OCI-LY1 (cell line): ENCODE data around the gene MPST.

Experiments
- H2AFZ ChIP-seq: fragments of 200-600 bp; sonication (generic), shearing (Covaris generic); 2 replicates; pipeline ENCODE4 v1.6.0; 2014; ENCODE audit warnings: antibody characterized with exemption, mild to moderate bottlenecking, low read length
- H3F3A ChIP-seq: fragments of 200-600 bp; sonication (generic), shearing (Covaris generic); 2 replicates; pipeline ENCODE4 v1.6.0; 2014; ENCODE audit warnings: mild to moderate bottlenecking, antibody characterized with exemption, low read length, moderate library complexity; ENCODE audit not compliant: insufficient read depth
- H3K27ac ChIP-seq: fragments of 200-600 bp; sonication (generic); 2 replicates; pipeline ENCODE4 v1.5.1; 2014; ENCODE audit warnings: low read length, mixed run types, mild to moderate bottlenecking, low read depth; ENCODE audit not compliant: poor library complexity, severe bottlenecking
- H3K27me3 ChIP-seq: fragments of 200-600 bp; sonication (generic); 2 replicates; pipeline ENCODE4 v1.6.0; 2014; ENCODE audit warnings: antibody characterized with exemption, mild to moderate bottlenecking, low read length, moderate library complexity; ENCODE audit not compliant: insufficient read depth
- H3K36me3 ChIP-seq: fragments of 200-600 bp; sonication (generic); 2 replicates; pipeline ENCODE4 v1.6.1; 2014; ENCODE audit warnings: mild to moderate bottlenecking, antibody characterized with exemption, low read length, moderate library complexity, mixed read lengths; ENCODE audit not compliant: insufficient read depth
- H3K4me1 ChIP-seq: fragments of 200-600 bp; sonication (generic); 2 replicates; pipeline ENCODE4 v1.5.1; 2014; ENCODE audit warnings: mild to moderate bottlenecking, low read length, moderate library complexity; ENCODE audit not compliant: insufficient read depth, severe bottlenecking
- H3K4me2 ChIP-seq: fragments of 200-600 bp; sonication (generic), shearing (Covaris generic); 2 replicates; pipeline ENCODE4 v1.6.1; 2014; ENCODE audit warnings: low read length
- H3K4me3 ChIP-seq: fragments of 200-600 bp; sonication (generic); 2 replicates; pipeline ENCODE4 v1.5.1; 2014; ENCODE audit warnings: low read length, low read depth, mild to moderate bottlenecking, mixed read lengths; ENCODE audit not compliant: poor library complexity, severe bottlenecking
- H3K79me2 ChIP-seq: fragments of 200-600 bp; shearing (Covaris generic); 2 replicates; pipeline ENCODE4 v1.6.1; 2016; ENCODE audit warnings: mixed run types, low read length, mixed read lengths; ENCODE audit not compliant: insufficient read depth
- H3K9ac ChIP-seq: fragments of 200-600 bp; sonication (generic), shearing (Covaris generic); 2 replicates; pipeline ENCODE4 v1.6.1; 2014; ENCODE audit warnings: mild to moderate bottlenecking, low read length, mixed read lengths
- H3K9me2 ChIP-seq: fragments of 200-600 bp; sonication (generic), shearing (Covaris generic); 2 replicates; pipeline ENCODE4 v1.6.1; 2014; ENCODE audit warnings: low read depth, mild to moderate bottlenecking, low read length, mixed read lengths
- H3K9me3 ChIP-seq: fragments of 200-600 bp; shearing (Covaris generic); 2 replicates; pipeline ENCODE4 v1.6.1; 2014; ENCODE audit warnings: low read length, mixed read lengths
- H4K20me1 ChIP-seq: fragments of 200-600 bp; sonication (generic), shearing (Covaris generic); 2 replicates; pipeline ENCODE4 v1.6.0; 2016; ENCODE audit warnings: mild to moderate bottlenecking, low read length; ENCODE audit not compliant: insufficient read depth
- CTCF ChIP-seq: fragments of 200-600 bp; sonication (generic), shearing (Covaris generic); IDR thresholded peaks from 2 replicates; pipeline ENCODE4 v1.5.1; 2017; ENCODE audit warnings: mild to moderate bottlenecking, antibody characterized with exemption, low read length, moderate library complexity, mixed read lengths
- EZH2 ChIP-seq: fragments of 200-600 bp; sonication (generic), shearing (Covaris generic); IDR thresholded peaks from 2 replicates; pipeline ENCODE4 v1.8.0; 2017; ENCODE audit warnings: borderline replicate concordance, mixed run types, mild to moderate bottlenecking, antibody characterized with exemption, low read length, moderate library complexity, mixed read lengths

The MPST gene

GRCh38 chr22:37067428-37067827 lies 47.9 kb downstream of the MPST start:
- 0 out of 2 replicates have a peak, but pooled peaks cover 5% of the 10 kb centered on the region for H3K27me3 ChIP-seq
- no peaks in the 10 kb centered on the region for H3F3A ChIP-seq
- H3K79me2 ChIP-seq, result no peaks in the 10 kb centered on the region
- TF ChIP-seq CTCF (no peak), EZH2 (no peak)
- H3K36me3 ChIP-seq, result no peaks in the 10 kb centered on the region
- H3K9me3 ChIP-seq, result no peaks in the 10 kb centered on the region
- no peak overlapping the region for H3K9ac ChIP-seq
- H2AFZ ChIP-seq, result no peak overlapping the region
- H3K9me2 ChIP-seq, result no peaks in the 10 kb centered on the region
- H3K4me1 ChIP-seq, result no peaks in the 10 kb centered on the region
- H4K20me1 ChIP-seq, result no peaks in the 10 kb centered on the region
- no peak overlapping the region for H3K4me2 ChIP-seq
- H3K27ac ChIP-seq, result no peak overlapping the region
- no peak overlapping the region for H3K4me3 ChIP-seq

- Histone ChIP-seq H3K9ac (no peak overlapping the region), H3K9me2 (no peaks in the 10 kb centered on the region), H4K20me1 (no peaks in the 10 kb centered on the region), H3K4me3 (no peak overlapping the region), H3F3A (no peaks in the 10 kb centered on the region), H2AFZ (no peak overlapping the region), H3K4me2 (no peak overlapping the region), H3K4me1 (no peaks in the 10 kb centered on the region), H3K36me3 (no peaks in the 10 kb centered on the region), H3K79me2 (no peaks in the 10 kb centered on the region), H3K27me3 (0 out of 2 replicates have a peak, but pooled peaks cover 5% of the 10 kb centered on the region), H3K9me3 (no peaks in the 10 kb centered on the region), H3K27ac (no peak overlapping the region)
- TF ChIP-seq EZH2, result no peak
- TF ChIP-seq CTCF, result no peak
Observed at GRCh38 chr22:37068859-37069258, 49.3 kb downstream of the MPST start.

- Histone ChIP-seq H3K27me3 (0 out of 2 replicates have a peak, but pooled peaks cover 5% of the 10 kb centered on the region), H3K79me2 (no peaks in the 10 kb centered on the region), H3K4me1 (no peaks in the 10 kb centered on the region), H3K9me3 (no peaks in the 10 kb centered on the region), H2AFZ (no peak overlapping the region), H3K4me2 (no peak overlapping the region), H4K20me1 (no peaks in the 10 kb centered on the region), H3K27ac (no peak overlapping the region), H3K9ac (no peak overlapping the region), H3K4me3 (no peak overlapping the region), H3K36me3 (no peaks in the 10 kb centered on the region), H3F3A (no peaks in the 10 kb centered on the region), H3K9me2 (no peaks in the 10 kb centered on the region)
- TF ChIP-seq EZH2, result no peak
- TF ChIP-seq CTCF, result no peak
Observed at GRCh38 chr22:37069319-37069718, 49.8 kb downstream of the MPST start.
